GM21526 (cell line): ENCODE data around the gene NARF.
"Not testable (repeated sequence)": the region's sequence is repeated elsewhere in the genome, so short reads cannot be mapped to it uniquely, and the experiment has no call there.

Experiments
- ATAC-seq: cut with Tn5 transposase; IDR thresholded peaks from one replicate; pipeline ENCODE4 v1.9.1; 2021; ENCODE audit warnings: moderate library complexity; ENCODE audit not compliant: unreplicated experiment, low FRiP score

NARF gene

GRCh38 chr17:82445542-82445941 is 13.0 kb upstream of the NARF start:
- no peak for ATAC-seq

- ATAC-seq: no peak
Measured at GRCh38 chr17:82446124-82446523, 12.4 kb upstream of the NARF start.

- no peak for ATAC-seq
Measured at GRCh38 chr17:82446649-82447048, 11.9 kb upstream of the NARF start.

GRCh38 chr17:82447876-82448275 is 10.7 kb upstream of the NARF start:
- ATAC-seq: no peak

GRCh38 chr17:82449131-82449882 is 9.2 kb upstream of the NARF start:
- peak; percentile 54 for ATAC-seq

GRCh38 chr17:82449883-82450356 is 8.6 kb upstream of the NARF start:
- no peak for ATAC-seq

GRCh38 chr17:82450357-82451106 is 8.0 kb upstream of the NARF start, which contains the start of gene CYBC1:
CYBC1 (minus strand) TSS chr17:82450752; CDS start chr17:82449254, 1,498 bp downstream.
- ATAC-seq: peak; percentile 51

- no peak for ATAC-seq
Measured at GRCh38 chr17:82452162-82452561, 6.4 kb upstream of the NARF start.

- ATAC-seq: not testable (repeated sequence)
Measured at GRCh38 chr17:82453151-82453550, 5.4 kb upstream of the NARF start.

- ATAC-seq: not testable (repeated sequence)
Measured at GRCh38 chr17:82453706-82454105, 4.8 kb upstream of the NARF start.

- ATAC-seq: no peak
Measured at GRCh38 chr17:82457073-82457928, 1.2 kb upstream of the NARF start.

- ATAC-seq: no peak
Measured at GRCh38 chr17:82457929-82458178, 687 bp upstream of the NARF start.

GRCh38 chr17:82458885-82459424 is 414 bp downstream of the NARF start:
- ATAC-seq: peak; percentile 4

GRCh38 chr17:82459936-82460335 is 1.4 kb downstream of the NARF start:
- not testable (repeated sequence) for ATAC-seq

GRCh38 chr17:82461827-82462524 is 3.4 kb downstream of the NARF start:
- ATAC-seq: no peak

GRCh38 chr17:82463391-82463790 is 4.8 kb downstream of the NARF start:
- no peak for ATAC-seq

- no peak for ATAC-seq
Measured at GRCh38 chr17:82463925-82464566, 5.5 kb downstream of the NARF start.

GRCh38 chr17:82464567-82464929 is 6.0 kb downstream of the NARF start:
- no peak for ATAC-seq

- ATAC-seq: no peak
Measured at GRCh38 chr17:82465023-82465603, 6.6 kb downstream of the NARF start.
